GM21619 (cell line): ENCODE data around the gene PDE2A.

ENCODE experiments used
- ATAC-seq: cut with Tn5 transposase; IDR thresholded peaks from one replicate; pipeline ENCODE4 v1.9.1; 2021; ENCODE audit not compliant: unreplicated experiment

The PDE2A gene

DNA sequence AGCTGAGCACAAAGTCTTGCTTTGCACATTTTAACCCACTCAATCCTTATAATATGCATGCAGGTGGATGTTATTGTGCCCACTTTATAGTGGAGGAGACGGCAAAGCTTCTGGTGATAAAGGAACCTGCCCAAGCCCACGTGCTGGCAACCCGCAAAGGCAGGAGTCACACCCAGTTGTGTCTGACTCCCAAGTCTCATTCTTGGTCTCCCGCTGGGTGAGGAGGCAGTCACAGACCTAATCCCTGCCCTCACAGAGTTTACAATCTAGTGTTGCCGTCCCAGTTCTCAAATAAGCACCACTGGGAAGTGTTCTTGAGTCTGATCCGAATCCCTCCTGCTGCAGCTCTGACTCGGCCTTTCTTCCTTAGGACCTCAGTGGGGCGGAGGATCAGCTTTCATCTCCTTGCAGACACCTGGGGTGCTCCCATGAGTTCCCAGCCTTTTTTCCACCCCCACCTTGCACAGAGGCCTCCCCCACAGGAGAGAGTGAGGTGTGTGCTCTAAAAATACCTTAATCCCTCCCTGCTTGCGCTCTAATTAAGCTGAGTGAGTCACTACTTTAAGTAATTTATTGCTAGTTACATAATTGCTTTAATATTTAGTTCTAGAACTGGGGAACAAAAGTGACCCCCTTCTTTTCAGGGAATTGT is 15.1 kb downstream of the PDE2A start:
- ATAC-seq = no peak

GRCh38 chr11:72657411-72658100 is 16.7 kb downstream of the PDE2A start:
- no peak for ATAC-seq

DNA sequence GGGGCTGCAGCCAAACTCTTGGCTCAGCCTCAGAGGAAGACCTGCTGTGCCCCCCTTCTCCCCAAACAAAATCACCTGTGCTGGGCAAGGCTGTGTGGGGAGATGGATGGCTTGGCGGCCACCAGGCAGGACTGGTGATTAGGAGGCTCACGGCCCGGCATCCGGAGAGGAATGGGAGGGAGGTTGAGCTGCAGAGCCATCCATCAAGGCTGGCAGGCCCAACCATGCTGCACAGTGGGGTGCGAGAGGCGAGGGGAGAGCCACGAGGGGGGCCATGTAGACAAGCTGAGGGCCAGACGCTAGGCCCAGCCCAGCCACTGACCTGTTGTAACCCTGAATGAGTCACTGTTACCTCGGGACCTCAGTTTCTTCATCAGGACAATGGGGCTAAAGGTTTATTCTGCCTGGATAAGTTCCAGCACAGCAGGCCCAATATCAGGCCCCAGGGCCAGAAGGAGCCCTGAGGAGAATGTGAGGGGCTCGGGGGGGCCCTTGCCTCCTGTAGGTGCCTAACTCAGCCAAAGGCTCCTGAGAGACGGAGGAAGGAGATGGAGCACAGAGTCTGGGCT is 18.2 kb downstream of the PDE2A start:
- ATAC-seq = no peak

DNA sequence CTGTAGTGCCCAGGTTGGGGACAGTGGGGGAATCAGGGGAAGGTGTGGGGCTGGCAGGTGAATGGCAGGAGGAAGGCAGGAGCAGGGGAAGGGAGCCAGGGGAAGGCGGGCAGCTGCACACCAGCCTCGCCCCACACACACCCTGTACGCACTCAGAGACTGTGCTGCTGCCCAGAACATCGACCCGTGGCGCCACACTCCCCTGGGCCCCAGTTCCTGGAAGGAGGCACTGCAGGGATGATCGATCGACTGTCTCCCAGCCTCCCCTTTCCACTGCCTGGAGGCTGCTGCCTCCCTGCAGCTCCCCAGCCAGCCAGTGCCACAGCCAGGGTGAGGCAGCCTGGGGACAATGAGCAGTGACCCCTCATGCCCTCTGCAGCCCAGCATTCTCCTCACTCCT is 19.2 kb downstream of the PDE2A start:
- ATAC-seq = no peak

DNA sequence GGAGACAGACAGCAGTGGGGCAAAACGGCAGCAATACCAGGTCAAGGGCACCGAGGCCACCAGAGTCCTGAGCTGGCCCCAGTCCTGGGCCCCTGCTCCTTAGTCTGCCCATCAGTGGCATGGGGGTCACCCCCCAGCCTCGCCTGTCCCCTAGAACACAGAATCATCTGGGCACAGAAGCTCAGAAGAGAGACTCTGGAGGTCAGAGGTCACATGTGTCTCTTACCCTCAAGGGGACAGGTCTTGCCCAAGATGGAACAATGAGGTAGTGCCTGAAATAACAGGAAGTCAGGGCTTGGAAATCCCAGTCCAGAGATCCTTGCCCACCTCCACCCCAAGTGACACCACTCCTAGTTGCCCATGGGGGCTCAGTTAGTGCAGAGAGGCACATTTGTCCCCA is 20.6 kb downstream of the PDE2A start:
- no peak for ATAC-seq

GRCh38 chr11:72652873-72653630 is 21.2 kb downstream of the PDE2A start:
- ATAC-seq = no peak

- ATAC-seq = no peak
Measured at GRCh38 chr11:72652133-72652532, 22.1 kb downstream of the PDE2A start.

- no peak for ATAC-seq
Measured at GRCh38 chr11:72649215-72649976, 24.8 kb downstream of the PDE2A start.

DNA sequence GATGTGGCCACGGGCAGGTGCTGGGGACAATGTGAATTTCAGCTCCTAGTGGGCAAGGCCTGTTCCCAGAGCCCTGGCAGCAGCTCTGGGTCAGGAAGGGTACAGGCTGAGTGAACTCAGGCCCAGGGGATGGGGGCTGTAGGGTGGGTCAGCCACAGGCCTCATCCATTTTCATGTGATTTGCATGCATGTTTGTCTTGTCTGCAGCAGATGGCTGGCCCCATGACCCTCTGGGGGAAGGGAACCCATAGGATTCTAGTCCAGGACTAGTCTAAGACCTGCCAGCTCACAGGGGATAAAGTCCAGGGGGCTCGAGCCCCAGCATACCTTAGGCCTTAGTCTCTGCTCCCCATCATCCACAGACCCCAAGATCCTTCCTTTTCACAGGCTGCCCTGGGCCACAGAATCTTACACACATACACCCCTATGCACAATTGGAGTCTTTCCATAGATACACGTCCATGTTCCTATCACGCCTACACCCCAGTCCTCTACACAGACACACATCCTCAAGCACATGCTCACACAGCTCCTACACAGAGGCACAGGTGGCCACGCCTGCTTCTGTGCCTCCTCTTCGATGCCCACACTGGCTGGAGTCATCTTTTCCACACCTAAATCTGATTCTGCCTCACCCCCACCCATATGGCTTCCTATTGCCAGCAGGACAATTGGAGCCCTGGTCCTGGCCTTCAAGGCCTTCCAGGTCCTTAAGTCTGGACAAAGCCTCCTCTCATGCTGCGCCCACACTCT is 25.7 kb downstream of the PDE2A start:
- no peak for ATAC-seq

DNA sequence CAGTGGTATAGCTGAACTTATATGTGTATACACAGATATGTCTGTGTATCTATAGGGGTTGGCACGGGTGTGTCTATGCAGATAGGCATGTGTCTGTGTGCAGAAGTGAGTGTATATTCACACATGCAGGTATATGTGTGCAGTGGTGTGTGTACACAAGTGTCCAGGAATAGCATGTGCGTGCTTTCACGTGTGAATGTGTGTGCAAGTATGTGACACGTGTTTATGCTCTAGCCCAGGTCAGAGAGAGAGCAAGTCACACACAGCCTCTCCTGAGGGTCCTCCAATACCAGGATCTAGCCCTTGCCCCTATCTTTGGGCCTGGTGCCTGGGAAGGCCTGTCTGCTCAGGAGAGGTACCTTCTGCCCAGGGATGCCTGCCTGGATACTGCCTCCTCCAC is 26.3 kb downstream of the PDE2A start:
- no peak for ATAC-seq

GRCh38 chr11:72646472-72646871 is 27.8 kb downstream of the PDE2A start:
- no peak for ATAC-seq

- no peak for ATAC-seq
Measured at GRCh38 chr11:72646024-72646423, 28.2 kb downstream of the PDE2A start.

- no peak for ATAC-seq
Measured at GRCh38 chr11:72643547-72643946, 30.7 kb downstream of the PDE2A start.

- ATAC-seq = peak; percentile 56
Measured at GRCh38 chr11:72642884-72643522, 31.2 kb downstream of the PDE2A start.

DNA sequence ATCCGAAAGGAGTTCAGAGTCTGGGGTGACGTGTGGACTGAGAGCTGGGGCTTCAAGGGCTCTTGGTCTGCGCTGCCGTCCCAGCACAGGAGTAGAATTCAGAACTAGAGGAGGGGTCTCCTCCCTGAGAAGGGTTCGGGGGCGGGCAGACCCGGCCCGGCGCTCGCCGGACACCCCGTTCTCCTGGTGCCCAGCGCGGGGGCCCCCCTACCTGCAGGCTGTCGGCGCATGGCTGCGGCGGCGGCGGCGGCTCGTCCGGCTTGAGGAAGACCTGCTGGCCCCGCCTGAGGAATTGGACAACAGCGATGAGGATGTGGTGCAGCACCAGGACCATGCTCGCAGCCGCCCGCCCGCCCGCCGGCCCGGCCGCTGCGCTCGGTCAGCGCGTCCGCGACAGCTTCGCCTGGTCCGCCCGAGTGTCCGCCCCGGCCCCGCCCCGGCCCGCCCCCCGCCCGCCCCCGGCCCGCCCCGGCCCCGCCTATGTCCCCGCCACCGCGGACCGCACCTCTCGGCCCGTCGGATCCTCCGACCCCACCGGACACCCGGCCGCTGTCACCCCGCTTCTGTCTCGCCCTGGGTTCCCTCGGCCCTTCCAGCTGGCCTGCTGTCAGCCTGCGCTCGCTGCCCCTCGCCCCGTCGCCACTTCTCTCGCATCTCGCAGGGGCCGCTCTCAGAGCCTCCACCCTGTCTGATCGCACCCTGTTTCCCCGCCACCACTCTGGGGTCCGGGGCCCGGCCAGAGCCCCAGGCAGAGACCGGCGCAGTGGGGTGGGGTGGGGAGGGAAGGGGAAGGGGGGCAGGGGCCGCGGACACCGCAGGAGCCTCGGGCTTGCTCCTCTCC is 32.0 kb downstream of the PDE2A start:
- ATAC-seq = no peak

DNA sequence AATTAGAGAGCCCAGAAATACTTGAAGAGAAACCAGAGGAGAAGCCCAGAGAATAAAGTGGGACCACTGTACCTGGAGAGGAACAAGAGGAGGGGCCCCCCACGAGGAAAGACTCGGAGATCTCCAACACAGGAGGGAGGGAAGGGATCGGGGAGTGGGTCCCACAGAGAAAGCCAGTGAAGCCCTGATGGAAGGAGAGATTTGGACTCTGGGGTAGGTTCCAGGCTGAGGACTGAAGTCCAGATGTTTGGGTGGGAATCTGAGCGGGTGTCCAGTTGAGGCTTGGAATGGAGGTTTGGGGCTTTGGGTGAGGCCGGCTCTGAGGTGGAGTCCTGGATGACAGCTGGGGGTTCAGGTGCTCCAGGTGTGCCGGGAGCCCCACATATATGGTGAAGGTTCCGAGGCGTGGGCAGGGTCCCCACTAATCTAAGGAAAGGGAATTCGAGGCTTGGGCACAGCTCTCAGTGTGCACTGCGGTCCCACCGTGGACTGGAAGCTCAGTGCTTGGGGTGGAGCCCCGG is 32.6 kb downstream of the PDE2A start:
- ATAC-seq = no peak

GRCh38 chr11:72639502-72640375 is 34.5 kb downstream of the PDE2A start:
- no peak for ATAC-seq

- ATAC-seq = no peak
Measured at GRCh38 chr11:72637926-72638325, 36.3 kb downstream of the PDE2A start.
